ENCODE measurements around the gene ATP10A. TPM values are rescaled to one million over a fixed set of nuclear protein-coding genes. Genes with fewer than 3 reads are reported as not detected.

The ATP10A gene
- total RNA-seq, 1 experiment from 2014 or later, result 0.02 TPM

DNA sequence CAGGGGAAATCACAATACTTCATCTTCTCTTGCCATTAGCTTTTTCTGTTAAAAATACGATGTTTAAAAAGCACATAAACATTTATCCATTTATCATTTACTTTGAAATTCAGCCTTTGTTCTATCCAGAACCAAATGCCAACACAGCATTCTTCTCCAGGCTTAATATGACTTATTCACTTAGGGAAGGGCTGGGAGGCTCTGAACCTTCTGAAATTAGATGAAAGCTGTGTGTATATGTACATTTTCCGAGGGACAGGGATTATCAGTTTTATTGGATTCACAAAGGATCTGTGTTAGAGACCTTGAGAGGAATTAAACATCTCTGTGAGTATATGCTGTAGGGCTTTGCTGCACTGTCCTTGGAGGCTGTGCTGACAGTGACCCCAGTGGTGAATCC, 213.7 kb downstream of the ATP10A start:
- BruUV-seq (replicated peaks), result no TSS peak
- intact Hi-C loops (cut with micrococcal nuclease), result no loop called here
- no peak for TF ChIP-seq SP1 (IDR thresholded peaks at IDR 0.05; ENCODE audit: low read depth)
- TF ChIP-seq ZNF274 (IDR thresholded peaks at IDR 0.05; ENCODE audit: low read depth, low read length), result no peak
- TF ChIP-seq, protein P1, sequence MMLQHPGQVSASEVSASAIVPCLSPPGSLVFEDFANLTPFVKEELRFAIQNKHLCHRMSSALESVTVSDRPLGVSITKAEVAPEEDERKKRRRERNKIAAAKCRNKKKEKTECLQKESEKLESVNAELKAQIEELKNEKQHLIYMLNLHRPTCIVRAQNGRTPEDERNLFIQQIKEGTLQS (IDR thresholded peaks at IDR 0.05), result no peak
- TF ChIP-seq, protein P2, sequence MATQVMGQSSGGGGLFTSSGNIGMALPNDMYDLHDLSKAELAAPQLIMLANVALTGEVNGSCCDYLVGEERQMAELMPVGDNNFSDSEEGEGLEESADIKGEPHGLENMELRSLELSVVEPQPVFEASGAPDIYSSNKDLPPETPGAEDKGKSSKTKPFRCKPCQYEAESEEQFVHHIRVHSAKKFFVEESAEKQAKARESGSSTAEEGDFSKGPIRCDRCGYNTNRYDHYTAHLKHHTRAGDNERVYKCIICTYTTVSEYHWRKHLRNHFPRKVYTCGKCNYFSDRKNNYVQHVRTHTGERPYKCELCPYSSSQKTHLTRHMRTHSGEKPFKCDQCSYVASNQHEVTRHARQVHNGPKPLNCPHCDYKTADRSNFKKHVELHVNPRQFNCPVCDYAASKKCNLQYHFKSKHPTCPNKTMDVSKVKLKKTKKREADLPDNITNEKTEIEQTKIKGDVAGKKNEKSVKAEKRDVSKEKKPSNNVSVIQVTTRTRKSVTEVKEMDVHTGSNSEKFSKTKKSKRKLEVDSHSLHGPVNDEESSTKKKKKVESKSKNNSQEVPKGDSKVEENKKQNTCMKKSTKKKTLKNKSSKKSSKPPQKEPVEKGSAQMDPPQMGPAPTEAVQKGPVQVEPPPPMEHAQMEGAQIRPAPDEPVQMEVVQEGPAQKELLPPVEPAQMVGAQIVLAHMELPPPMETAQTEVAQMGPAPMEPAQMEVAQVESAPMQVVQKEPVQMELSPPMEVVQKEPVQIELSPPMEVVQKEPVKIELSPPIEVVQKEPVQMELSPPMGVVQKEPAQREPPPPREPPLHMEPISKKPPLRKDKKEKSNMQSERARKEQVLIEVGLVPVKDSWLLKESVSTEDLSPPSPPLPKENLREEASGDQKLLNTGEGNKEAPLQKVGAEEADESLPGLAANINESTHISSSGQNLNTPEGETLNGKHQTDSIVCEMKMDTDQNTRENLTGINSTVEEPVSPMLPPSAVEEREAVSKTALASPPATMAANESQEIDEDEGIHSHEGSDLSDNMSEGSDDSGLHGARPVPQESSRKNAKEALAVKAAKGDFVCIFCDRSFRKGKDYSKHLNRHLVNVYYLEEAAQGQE (IDR thresholded peaks at IDR 0.05; ENCODE audit: low read depth), result no peak
- TF ChIP-seq YY1 (IDR thresholded peaks at IDR 0.05; ENCODE audit: extremely low read depth, insufficient replicate concordance, low read depth, low read length), result no peak
- TF ChIP-seq CEBPB (IDR thresholded peaks at IDR 0.05; ENCODE audit: low read depth), result no peak
- TF ChIP-seq EZH2phosphoT487 (IDR thresholded peaks at IDR 0.05; ENCODE audit: borderline replicate concordance), result no peak
- TF ChIP-seq RAD21 (IDR thresholded peaks at IDR 0.05; ENCODE audit: low read depth), result no peak
- TF ChIP-seq POLR2AphosphoS5 (IDR thresholded peaks at IDR 0.05; ENCODE audit: low read depth, low read length), result no peak
- TF ChIP-seq JUND (IDR thresholded peaks at IDR 0.05), result no peak
- no peak for TF ChIP-seq SRF (IDR thresholded peaks at IDR 0.05; ENCODE audit: low read depth)
- TF ChIP-seq EGR1 (IDR thresholded peaks at IDR 0.05; ENCODE audit: low read depth), result no peak
- TF ChIP-seq, protein P3, sequence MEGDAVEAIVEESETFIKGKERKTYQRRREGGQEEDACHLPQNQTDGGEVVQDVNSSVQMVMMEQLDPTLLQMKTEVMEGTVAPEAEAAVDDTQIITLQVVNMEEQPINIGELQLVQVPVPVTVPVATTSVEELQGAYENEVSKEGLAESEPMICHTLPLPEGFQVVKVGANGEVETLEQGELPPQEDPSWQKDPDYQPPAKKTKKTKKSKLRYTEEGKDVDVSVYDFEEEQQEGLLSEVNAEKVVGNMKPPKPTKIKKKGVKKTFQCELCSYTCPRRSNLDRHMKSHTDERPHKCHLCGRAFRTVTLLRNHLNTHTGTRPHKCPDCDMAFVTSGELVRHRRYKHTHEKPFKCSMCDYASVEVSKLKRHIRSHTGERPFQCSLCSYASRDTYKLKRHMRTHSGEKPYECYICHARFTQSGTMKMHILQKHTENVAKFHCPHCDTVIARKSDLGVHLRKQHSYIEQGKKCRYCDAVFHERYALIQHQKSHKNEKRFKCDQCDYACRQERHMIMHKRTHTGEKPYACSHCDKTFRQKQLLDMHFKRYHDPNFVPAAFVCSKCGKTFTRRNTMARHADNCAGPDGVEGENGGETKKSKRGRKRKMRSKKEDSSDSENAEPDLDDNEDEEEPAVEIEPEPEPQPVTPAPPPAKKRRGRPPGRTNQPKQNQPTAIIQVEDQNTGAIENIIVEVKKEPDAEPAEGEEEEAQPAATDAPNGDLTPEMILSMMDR (IDR thresholded peaks at IDR 0.05 in 2 of 3, conservative IDR thresholded peaks at IDR 0.05 in 1 of 3; ENCODE audit: borderline replicate concordance in 1 of 3, insufficient read depth in 1 of 3, low read depth in 2 of 3, low read length in 2 of 3), result no peak
- no peak for TF ChIP-seq EZH2 (IDR thresholded peaks at IDR 0.05)
- TF ChIP-seq CBX3 (IDR thresholded peaks at IDR 0.05; ENCODE audit: low read depth), result no peak
- TF ChIP-seq FOSL1 (IDR thresholded peaks at IDR 0.05; ENCODE audit: low read depth), result no peak
- TF ChIP-seq ZFX (IDR thresholded peaks at IDR 0.05), result no peak
- Histone ChIP-seq H4K20me1 (ENCODE audit: insufficient read depth) (no peaks in the 10 kb centered on the region), H3K4me3 (replicated peaks in 1 of 2; ENCODE audit: low read depth in 1 of 2, low read length in 2 of 2) (no peak overlapping the region), H3K27me3 (ENCODE audit: insufficient read depth, low read length) (no peaks in the 10 kb centered on the region), H3K36me3 (ENCODE audit: control insufficient read depth in 1 of 2, insufficient read depth in 2 of 2, low read length in 2 of 2) (no peaks in the 10 kb centered on the region), H3K9me3 (ENCODE audit: control insufficient read depth in 1 of 2, insufficient read depth in 1 of 2, low read depth in 1 of 2, low read length in 2 of 2) (peaks cover 0 to 34% of the 10 kb centered on the region in 2 experiments; a peak in 2 of 4 replicates), H3K27ac (ENCODE audit: low read depth, low read length) (no peak overlapping the region), H3K79me2 (ENCODE audit: insufficient read depth, low read length) (no peaks in the 10 kb centered on the region), H3K4me1 (ENCODE audit: control insufficient read depth in 1 of 2, insufficient read depth in 2 of 2, low read length in 2 of 2) (no peaks in the 10 kb centered on the region), H3K9ac (ENCODE audit: low read length) (no peak overlapping the region), H2AFZ (ENCODE audit: low read depth, low read length, poor library complexity, severe bottlenecking) (no peak overlapping the region), H3K9me2 (ENCODE audit: insufficient read depth) (no peaks in the 10 kb centered on the region), H3K4me2 (ENCODE audit: low read length) (no peak overlapping the region)
- no peak for DNase-seq (ENCODE audit: low read depth, low spot score)
- CTCF ChIA-PET, result no interaction called here
- POLR2A ChIA-PET, result no interaction called here
- RAD21 ChIA-PET (ENCODE audit: low non-redundant PET in 1 of 2, low total read pairs in 2 of 2, uncharacterized antibody in 2 of 2, unreplicated experiment in 2 of 2), result no interaction called here
- no peak for ATAC-seq
